LNCaP clone FGC (cell line): ENCODE results near the gene DDX10.

ENCODE experiments used
- DNase-seq: peaks from one replicate; pipeline ENCODE4 v3.0.0-alpha.2; 2011; ENCODE audit warnings: low read depth
- H3K4me3 ChIP-seq: 2 replicates; pipeline ENCODE4 v1.5.1; 2011; ENCODE audit warnings: mild to moderate bottlenecking, low read depth, low read length, control low read depth
- TF ChIP-seq, protein P1 (sequence below): IDR thresholded peaks from 2 replicates; pipeline ENCODE4 v1.5.1; 2012; ENCODE audit warnings: mild to moderate bottlenecking; ENCODE audit not compliant: control insufficient read depth, insufficient read depth; ENCODE audit errors: extremely low read depth

Gene DDX10

DNA sequence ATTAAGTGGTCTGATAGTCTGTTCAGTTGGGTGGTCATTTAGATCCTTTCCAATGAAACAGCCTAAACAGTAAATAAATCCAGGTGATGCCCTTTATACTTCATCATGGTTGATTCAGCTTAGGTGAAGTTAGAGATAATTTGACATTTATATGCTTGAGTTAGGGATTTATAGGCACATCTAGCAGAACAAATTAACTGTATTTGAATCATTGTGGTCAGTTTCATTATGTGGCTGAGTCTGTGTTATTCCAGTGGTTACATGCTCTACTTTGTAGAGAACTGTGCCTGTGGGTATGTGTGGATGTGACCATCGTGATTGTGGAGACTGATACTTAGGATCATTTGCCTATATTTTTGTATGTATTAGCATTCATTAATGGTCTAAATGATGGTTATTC, 194.6 kb downstream of the DDX10 start:
- TF ChIP-seq, protein P1, sequence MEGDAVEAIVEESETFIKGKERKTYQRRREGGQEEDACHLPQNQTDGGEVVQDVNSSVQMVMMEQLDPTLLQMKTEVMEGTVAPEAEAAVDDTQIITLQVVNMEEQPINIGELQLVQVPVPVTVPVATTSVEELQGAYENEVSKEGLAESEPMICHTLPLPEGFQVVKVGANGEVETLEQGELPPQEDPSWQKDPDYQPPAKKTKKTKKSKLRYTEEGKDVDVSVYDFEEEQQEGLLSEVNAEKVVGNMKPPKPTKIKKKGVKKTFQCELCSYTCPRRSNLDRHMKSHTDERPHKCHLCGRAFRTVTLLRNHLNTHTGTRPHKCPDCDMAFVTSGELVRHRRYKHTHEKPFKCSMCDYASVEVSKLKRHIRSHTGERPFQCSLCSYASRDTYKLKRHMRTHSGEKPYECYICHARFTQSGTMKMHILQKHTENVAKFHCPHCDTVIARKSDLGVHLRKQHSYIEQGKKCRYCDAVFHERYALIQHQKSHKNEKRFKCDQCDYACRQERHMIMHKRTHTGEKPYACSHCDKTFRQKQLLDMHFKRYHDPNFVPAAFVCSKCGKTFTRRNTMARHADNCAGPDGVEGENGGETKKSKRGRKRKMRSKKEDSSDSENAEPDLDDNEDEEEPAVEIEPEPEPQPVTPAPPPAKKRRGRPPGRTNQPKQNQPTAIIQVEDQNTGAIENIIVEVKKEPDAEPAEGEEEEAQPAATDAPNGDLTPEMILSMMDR: no peak
- DNase-seq: no peak
- no peak overlapping the region for H3K4me3 ChIP-seq

DNA sequence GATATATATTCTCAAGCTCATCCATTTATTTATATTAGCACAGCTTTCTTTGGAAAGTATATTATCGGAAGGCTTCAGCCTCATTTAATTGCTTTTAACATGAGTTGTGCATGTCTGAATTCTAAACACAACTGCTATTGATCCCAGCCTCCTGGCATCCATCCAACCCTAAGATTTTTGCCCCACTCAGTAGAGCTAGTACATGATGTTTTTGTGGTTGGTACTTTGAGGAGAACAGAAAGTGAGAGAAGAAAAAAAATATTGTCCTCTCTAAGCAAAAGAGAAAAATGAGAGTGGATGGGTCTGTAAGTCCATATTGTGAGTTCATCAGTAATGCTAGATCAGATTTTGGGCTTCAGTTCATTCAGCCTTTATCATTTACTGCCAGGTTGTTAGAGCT, 198.7 kb downstream of the DDX10 start:
- no peak overlapping the region for H3K4me3 ChIP-seq
- TF ChIP-seq, protein P1: no peak
- DNase-seq: no peak

DNA sequence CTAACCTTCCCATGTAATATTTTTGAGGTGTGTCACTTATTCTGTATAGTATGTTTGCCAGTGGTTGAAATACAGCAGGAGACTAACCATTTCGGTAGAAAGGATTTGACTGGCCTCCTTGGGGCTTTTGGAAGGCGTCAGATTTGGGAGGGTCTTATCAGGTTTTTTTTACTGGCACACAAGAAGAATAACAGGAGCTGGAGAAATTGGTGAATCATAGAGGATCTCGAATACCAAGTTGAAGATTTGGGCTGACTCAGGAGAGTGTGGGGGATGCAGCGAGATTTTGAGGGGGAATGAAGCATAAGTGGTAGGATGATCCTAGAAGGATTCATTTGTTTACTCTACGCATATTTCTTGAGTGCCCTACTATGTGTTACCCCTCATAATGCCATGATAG, 200.5 kb downstream of the DDX10 start:
- H3K4me3 ChIP-seq: no peak overlapping the region
- DNase-seq: no peak
- TF ChIP-seq, protein P1: no peak

DNA sequence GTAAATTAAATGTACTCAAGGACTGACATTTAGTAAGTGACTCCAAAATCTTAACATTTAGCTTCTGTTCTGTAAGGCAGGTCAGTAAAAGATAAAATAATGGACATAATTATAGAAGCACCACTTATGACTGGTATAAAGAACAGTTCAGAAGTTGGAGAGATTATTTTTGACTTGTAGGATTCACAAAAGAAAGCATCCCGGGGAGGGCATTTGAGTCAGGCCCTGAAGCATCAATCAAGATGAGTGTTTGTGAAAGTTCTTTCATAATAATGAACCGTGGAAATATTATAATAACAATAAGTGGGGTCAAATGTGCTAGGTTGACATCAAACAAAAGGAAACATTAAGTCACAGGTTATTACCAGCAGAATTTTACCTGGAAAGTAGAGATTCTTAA, 201.9 kb downstream of the DDX10 start:
- TF ChIP-seq, protein P1: no peak
- DNase-seq: no peak
- H3K4me3 ChIP-seq: no peak overlapping the region

DNA sequence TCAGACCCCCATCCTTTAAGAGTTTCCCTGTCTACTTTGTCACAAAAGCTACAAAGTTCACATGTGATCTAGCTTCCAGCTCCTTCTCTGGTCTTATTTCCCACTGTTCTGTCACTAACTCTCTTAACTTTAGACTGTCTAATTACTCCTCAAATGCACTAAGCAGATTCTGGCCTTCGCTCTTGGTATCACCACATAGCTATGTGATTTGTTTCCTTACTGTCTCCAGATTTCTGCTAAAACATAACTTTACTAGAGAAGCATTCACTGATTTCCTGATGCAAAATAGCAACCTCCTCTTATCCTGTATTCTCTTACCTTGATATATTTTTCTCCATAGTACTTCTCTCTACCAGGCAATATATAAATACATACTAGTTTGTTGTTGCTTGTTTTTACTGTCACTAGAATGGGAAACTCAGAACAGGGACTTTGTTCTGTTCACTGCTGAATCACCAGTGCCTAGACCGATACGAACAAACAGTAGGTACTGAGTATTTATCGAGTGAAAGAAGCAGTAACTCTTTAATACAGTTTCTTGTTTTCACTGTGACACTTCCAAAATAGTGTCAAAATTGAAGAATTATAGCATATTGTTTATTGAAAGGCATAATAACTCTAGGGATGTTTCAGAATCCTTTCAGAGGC, 205.6 kb downstream of the DDX10 start:
- DNase-seq: no peak
- TF ChIP-seq, protein P1: no peak
- no peak overlapping the region for H3K4me3 ChIP-seq

DNA sequence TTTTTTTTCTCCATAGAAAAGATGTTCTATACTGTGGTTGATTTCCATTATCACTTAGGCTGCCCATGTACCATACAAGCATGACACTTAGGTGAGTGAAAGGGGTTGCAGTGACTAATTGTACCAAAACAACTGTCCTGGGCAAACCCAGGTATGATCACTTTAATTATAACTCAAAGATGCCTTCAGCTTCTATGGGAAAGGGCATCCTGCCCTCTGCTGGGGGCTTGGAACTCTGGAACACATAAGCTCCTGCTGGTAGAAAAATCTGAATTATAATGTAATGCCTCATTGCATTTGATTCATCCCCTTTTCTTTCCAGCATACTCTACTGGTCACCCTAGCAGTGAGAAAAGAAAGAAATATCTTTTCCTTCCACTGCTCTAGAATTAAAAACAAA, 206.3 kb downstream of the DDX10 start:
- no peak overlapping the region for H3K4me3 ChIP-seq
- DNase-seq: peak; percentile 30
- TF ChIP-seq, protein P1: peak; percentile 75

DNA sequence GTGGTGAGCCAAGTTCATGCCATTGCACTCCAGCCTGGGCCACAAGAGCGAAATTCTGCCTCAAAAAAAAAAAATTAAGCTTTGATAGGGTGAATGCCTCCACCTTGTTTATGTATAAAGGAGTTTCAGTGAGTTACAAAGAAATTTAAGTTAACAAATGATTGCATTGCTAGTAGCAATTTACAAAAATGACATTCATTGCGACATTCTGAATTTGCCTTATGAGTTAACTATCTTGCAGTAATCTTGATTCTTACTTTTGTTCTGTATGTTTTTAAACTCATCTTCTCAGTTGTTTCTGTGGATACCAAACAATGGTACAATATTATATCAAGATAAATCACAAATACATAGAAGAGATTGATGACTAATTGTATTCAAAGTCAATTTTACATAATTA, 207.0 kb downstream of the DDX10 start:
- no peak for DNase-seq
- H3K4me3 ChIP-seq: no peak overlapping the region
- TF ChIP-seq, protein P1: no peak
